HG03457 (cell line): ENCODE results near the gene SLC2A1.

Experiments used
- ATAC-seq: cut with Tn5 transposase; IDR thresholded peaks from one replicate; pipeline ENCODE4 v1.9.1; 2021; ENCODE audit warnings: moderate number of reproducible peaks; ENCODE audit not compliant: unreplicated experiment

SLC2A1 gene

DNA sequence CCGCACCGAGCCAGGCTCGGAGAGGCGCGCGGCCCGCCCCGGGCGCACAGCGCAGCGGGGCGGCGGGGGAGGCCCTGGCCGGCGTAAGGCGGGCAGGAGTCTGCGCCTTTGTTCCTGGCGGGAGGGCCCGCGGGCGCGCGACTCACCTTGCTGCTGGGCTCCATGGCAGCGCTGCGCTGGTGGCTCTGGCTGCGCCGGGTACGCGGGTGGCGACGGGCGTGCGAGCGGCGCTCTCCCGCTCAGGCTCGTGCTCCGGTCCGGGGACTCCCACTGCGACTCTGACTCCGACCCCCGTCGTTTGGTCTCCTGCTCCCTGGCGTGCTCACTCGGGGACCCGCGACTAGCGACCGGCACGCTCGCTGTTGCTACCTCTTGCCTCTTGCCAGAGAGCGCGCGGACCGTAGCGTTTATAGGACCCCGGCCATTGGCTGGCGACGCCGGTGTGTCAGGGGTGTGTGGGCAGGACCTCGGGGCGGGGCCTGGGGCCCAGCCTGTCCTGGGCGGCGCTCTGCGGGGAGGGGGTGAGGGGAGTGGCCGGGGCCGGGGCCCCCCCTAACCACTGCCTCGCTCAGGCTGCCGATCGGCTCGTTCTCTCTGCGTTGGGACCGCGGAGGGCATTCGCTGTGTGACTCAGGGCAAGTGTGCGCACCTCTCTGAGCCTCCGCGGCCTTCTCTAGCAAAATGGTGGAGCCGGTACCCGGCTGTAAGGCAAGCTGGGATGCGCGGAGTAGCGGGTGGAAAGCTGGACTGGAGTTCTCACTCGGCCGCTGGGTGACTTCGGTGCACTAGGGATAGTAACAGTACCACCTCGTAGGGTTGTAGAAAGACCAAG is at the start of gene SLC2A1:
TSS of gene SLC2A1 (minus strand) at position 381 of the 832 bp plus-strand sequence. CDS start at position 164, 217 bp downstream.
- ATAC-seq: peak; percentile 68

DNA sequence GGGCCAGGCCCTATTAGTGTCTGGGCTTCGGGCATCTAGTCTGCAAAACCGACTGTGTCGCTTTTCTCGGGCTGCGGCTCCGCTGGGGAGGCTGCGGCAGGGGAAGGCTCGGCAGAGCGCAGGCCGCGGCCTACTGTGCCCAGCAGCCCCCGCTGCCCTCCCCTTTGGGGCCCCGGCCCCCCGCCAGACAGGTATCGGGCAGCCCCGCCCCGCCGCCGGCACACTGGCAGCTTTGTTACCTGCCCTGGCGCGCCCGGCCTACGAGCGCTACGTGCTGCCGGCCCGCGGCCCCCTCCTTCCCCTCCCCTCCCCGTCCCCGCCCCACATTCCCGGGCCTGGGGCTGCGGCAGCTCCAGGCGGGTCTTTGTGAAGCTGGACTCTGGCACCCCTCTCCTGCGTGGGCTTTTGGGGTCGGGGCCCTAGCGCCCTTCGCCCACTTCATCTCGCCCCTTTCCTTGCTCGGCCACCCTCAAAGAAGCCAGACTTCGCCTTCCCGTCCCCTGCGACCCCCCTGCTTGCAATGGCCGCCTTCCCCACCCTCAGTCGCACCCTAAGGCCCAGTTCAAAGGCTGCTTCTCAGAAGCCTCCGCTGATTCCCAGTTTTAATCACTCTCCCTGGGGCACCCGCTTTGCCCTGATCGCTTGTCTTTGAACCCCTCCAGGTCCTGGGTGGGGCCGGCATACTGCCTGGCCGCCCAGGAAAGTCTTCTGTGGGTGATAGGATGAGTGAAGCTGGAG is 48.9 kb upstream of the SLC2A1 start:
- no peak for ATAC-seq

DNA sequence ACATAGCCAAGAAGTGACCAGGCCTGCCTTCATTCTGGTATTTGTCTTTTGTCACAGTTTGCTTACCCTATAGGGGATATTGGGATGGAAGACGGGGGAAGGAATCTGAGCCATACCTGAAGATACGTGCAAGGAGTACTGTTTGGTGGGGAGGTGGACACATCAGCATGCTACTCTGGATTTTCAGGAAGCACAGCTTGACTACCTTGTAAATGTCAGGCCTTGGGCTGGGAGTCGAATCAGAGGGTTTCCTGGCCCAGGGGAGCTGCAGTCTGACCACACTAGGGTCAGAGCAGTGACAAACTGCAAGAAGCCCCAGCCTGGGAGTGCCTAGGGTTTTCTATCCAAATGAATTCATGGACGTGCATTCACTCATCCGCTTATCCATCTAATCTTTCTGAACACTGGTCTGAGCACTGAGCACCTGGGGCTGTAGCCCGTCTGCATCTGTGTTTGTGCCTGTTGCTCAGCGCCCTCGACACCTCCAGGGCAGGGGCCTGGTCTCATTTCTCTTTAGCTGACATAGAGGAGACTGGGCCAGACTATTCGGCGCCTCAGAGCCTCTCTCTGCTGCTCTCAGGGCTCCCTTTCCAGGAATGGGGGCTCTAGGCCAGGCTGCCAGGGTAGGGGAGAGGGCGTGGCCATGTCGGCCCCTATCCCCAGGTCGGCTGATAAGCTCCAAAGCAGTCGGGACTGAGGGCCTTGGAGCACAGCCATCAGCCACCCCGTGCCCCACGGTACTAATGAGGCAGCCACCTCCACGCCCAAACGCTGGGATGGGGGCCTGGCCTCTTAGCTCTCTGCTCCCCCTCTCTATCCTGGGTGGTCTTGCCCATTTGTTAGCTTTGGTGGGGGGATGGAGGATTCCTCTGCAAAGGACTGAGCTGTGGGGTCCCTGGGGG is 47.0 kb upstream of the SLC2A1 start:
- ATAC-seq: no peak

DNA sequence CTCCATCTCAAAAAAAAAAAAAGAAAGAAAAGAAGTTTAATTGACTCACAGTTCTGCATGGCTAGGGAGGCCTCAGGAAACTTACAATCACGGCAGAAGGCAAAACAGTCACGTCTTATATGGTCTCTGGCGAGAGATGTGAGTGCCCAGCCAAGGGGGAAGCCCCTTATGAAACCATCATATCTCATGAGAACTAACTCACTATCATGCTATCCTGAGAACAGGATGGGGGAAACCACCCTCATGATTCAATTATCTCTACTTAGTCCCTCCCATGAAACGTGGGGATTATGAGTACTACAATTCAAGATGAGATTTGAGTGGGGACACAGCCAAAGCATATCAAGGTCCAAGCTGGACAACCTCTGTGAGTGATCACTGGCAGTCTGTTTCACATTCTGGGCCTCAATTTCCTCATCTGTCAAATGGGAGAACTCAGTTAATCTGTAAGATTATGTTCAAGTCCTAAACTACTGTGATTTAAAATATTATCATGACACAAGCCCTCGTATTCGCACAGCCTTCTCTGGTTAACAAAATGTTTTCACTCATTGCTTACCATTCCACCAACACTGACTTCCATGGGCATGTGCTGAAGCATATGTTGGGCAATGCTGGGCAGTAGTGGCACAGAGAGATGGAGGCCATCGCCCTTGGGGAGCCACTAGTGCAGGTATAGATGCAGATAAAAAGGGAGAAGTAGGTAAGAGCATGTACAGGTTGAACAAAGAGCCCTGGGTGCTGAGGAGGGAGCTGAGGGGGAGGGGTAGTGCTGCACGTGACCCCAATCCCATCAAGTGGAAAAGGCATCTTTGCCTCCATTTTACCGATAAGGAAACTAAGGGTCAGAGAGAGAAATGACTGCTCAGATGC is 46.2 kb upstream of the SLC2A1 start:
- ATAC-seq: no peak

DNA sequence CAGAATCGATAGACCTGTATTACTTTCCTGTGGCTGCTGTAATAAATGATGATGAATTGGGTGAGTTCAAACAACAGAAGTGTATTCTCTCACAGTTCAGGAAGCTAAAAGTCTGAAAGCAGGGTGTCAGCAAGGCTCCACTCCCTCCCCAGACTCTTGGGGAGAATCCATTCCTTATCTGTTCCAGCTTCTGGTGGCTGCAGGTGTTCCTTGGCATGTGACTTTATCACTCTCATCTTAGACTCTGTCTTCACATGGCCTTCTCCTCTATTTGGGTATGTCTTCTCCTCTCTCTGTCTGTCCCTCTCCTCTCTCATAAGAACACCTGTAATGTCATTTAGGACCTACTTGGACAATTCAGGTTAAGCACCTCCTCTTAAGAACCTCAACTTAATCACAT is 44.1 kb upstream of the SLC2A1 start:
- ATAC-seq: no peak

DNA sequence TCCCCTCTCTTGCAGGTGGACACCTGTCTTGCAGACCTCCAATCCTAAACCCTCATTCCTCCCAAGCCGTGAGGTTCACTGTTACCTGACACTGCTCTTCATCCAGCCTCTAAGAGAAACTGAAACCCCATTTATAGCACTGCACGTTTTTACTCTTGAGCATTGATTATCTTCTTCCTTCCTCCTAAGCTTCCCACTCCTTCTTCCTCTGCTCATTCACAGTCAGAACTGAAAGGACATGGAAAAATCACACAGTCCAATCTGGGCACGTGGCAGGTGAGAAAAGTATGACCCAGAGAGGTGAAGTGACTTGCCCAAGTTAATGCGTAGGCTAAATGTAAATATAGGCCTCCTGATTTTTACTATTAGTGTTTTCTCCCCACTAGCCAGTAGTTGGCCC is 43.4 kb upstream of the SLC2A1 start:
- ATAC-seq: no peak

DNA sequence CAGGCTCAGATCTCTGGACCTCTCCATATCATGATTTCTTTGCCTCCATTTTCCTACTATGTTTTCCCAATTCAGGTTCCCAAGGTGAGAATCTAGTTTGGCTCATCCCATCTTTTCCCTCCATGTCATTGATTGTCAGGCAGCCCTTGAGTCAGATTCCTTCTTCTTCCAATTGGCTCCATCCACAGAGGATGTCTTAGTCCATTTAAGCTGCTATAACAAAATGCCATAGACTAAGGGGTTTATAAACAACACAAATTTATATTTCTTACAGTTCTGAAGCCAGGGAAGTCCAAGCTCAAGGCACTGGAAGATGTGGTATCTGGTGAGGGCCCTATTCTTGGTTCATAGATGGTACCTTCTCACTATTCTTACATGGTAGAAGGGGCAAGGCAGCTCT is 42.8 kb upstream of the SLC2A1 start:
- no peak for ATAC-seq

DNA sequence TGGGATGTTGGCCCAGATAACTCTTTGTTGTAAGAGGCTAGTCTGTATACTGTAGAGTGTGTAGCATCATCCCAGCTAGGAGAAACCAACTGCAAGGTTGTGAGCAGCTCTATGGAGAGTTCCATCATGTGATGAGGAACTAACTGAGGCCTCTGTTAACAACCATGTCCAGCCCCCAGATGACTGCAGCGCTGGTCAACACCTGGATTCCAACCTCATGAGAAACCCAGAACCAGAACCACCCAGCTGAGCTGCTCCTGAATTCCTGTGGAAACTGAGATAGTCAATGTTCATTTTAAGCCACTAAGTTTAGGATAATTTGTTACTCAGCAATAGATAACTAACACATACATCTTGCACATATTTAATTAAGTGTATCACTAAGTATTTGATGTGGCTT is 41.6 kb upstream of the SLC2A1 start:
- ATAC-seq: no peak

DNA sequence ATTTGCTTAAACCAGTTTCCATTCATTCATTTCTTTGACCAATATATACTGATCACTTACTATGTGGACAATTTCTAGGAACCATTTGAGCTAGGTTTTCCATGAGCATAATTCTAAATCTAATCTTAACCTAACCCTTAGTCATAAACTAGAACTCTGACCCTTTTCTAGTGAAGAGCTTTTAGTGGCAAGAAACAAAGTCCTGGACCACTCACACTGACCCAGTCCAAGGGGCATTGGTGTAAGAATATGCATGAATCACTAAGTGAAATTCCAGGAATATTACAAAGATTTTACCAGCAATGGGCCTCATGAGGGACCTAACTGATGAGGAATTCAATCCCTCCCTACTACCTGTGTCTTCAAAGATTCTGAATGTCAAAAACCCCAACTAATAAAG is 40.6 kb upstream of the SLC2A1 start:
- ATAC-seq: no peak

DNA sequence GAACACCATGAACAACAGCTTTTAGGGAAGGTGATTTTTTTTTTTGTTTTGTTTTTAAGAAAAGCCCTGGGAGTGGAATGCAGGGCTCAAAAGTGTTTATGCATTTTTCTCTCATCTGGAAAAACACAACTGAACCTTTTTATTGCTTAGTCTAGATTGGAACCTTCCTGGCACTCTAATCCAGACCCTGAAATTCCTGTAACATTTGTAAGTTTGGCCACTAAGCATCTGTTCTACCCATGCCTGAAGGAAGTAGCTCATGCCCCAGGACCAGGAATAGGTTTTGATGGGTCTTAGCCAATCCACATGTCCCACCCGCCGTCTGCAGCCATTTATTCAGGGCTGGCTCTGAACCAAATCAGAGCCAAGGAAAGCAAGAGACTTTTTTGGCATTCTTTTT is 39.7 kb upstream of the SLC2A1 start:
- ATAC-seq: no peak

DNA sequence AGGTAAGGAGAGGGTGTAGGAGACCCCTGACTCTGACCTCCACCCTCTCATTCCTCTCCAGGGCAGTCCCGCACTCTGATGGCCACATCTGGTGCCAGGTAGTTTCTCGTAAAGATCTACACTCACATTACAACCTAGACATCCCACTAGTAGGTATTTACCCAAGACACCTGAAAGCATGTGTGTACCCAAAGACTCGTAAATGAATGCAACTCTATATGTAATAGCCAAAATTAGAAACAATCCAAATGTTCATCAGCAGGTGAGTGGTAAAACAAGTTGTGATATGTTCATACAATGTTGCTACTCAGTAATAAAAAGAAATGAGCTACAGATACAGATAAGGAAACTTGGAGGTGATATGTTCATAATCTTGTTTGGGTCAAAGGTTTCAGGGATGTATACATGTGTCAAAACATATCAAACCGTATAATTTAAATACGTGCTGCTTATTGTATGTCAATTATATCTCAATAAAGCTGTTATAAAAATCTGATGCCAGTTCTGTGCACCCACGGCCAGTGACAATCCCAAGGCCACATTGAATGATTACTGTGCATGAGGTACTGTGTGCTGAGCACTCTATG is 37.8 kb upstream of the SLC2A1 start:
- no peak for ATAC-seq

DNA sequence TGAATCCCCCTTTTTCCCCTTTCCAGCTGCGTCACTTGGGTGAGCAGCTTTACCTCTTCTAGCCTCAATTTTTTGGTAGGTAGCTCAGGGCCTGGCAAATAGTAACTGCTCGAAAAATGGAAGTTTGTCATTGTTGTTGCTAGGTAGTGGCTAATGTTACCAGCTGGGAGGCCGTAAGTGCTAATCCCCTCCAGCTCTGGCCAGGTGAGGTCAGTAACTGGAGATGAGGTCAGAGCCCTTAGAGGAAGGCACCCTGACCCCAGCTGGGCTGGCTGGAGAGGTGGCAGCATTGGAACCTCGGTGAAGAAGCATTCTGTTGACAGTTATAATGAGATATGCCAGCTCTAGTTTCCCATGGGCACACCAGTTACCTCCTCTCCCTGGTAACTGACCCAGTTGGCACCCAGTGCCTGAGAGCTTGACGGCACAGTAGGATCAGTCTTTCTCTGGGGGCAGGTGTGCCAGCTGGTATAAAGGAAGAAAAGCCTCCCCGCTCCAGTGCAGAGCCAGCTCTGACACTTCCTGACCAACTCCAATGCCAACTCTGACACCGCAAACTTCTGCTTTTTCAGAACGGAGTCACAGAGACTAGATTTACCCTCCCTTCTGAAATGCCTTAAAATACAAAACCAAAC is 35.0 kb upstream of the SLC2A1 start:
- no peak for ATAC-seq

DNA sequence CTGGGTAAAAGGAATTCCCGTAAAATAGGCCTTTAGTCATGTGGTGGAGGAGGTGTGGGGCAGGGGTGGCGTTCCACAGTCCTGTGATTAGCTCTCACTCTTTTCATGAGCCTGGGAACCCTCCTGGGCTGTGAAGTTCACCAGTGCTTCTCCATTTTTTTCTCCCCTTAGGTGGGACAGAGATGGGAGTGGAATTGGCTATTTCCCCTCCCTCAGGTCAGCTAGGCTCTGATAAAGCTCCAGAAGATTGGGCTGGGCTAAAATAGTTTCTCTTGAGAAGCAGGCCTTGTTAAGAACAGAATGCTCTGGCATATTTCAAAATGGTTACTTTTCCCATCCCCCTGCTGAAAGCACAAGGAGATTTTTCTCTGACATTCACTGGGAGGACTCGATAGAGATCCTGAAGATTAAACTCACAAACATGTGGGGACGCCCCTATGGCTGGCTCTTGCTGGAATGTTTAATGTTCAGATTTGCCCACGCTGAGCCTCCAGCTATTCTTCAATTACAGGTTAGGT is 33.4 kb upstream of the SLC2A1 start:
- ATAC-seq: no peak

DNA sequence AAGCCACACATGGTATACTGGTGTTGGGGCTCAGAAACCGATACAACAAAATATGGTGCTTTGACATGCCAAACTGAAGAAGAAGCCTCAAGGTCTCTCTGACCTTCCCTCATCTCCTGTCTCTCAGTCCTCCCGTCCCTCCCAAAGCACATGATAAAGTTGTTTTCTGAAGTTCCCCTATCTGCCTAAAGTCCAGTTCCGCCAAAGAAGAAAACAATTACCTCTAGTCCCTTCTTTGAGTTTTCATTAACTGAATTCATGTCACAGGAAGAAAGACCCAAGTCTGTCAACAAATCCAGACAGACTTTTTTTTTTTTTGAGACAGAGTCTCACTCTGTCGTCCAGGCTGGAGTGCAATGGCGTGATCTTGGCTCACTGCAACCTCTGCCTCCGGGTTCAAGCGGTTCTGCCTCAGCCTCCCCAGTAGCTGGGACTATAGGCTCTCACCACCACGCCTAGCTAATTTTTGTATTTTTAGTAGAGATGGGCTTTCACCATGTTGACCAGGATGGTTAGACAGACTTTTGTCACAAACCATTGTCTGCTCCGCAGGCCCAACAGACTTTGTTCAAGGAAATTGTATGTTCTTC is 32.2 kb upstream of the SLC2A1 start:
- no peak for ATAC-seq

DNA sequence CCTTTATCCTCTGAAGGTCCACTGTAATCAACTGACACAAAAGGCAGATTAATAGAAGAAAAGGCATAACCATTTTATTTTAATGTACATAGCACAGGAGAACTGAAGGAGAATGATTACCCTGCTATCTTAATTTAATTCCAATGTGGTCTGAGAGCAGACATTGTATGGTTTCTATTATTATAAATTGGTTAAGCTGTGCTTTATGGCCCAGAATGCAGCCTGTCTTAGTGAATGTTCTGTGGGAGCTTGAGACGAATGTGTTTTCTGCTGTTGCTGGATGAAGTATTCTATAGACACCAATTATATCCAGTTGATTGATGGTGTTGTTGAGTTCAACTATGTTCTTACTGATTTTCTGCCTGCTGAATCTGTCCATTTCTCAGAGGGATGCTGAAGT is 25.0 kb upstream of the SLC2A1 start:
- no peak for ATAC-seq

DNA sequence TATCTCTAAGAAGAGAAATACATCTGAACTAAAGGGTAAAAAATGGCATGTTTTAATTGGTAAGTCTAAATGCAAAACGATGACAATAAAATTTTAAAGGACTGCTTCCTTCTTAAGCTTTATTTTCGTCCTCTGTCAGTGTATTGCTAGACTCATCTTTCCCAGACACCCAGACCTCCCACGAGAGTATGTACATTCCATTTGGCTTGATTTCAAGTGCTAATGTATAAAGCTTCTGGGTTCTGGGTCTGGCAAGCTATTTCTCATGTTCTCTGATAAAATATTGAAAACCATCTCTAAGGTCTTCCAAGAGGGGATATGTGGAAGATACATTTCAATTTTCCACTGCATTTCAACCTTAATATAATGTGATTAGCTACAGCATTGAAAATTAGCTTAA is 24.6 kb upstream of the SLC2A1 start:
- ATAC-seq: no peak

DNA sequence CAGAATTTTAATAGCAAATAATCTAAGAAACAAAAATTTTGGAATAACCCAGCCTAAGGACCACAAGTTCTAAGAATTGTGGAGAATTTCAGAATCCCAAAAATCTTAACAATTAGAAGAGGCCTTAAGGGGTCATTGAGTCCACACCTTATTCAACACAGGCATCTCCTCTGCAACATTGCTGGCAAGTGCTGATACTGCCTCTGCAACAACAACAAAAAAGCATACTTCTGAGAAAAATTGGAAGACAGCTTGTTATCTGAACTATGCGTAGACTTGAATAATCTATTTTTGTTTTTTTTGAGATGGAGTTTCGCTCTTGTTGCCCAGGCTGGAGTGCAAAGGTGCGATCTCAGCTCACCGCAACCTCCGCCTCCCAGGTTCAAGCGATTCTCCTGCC is 24.0 kb upstream of the SLC2A1 start:
- ATAC-seq: no peak

DNA sequence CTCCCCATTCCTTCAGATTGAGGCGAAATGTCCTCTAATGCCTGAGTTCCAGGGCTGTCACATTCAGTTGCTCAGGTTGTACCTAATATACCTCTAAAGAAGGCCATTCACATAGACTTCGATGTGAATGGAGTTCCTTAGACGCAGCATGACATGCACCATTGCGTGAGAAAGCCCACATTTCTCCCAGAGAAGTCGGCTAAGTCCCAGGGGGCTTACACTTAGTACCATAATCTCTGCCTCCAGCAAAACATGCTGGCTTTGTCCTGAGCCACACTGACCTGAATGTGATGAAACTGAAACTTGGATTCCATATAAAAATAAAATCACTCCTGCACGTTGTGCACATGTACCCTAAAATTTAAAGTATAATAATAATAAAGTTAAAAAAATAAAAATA is 23.2 kb upstream of the SLC2A1 start:
- ATAC-seq: no peak

DNA sequence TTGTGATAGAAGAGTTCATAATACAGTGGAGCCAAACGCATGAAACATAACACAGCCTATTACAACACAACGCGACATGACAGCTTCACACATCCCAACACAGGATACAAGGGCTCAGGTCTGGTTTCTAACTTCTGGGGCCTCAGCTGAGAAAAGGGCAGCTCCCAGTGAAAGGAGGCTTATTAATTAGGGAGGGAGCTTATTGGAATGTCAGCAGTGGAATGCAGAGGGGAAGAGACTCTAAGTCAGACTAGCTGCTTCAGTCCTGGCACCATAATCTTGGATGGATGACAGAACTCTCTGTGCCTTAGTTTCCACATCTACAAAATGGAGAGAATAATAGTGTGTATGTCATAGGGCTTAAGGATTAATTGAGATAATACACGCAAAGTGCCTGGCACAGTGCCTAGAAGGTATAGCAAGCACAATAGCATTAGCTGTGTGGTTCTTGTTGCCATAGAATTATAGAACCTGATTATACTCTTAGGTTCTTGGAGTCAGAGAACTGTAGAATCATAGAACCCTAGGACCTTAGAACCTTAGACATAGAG is 22.7 kb upstream of the SLC2A1 start:
- ATAC-seq: no peak
